WERI-Rb-1 (cell line): ENCODE results near the gene CCDC47.

ENCODE experiments used
- DNase-seq: peaks from one replicate; pipeline ENCODE4 v3.0.0-alpha.2; 2020
- H3K27ac ChIP-seq: fragments of 250-450 bp; sonication (Bioruptor Pico); 2 replicates; pipeline ENCODE4 v1.5.1; 2020; ENCODE audit warnings: mild to moderate bottlenecking, moderate library complexity
- H3K27me3 ChIP-seq: fragments of 250-450 bp; sonication (Bioruptor Pico); 2 replicates; pipeline ENCODE4 v1.5.1; 2021; ENCODE audit warnings: mild to moderate bottlenecking, low read depth, moderate library complexity; ENCODE audit not compliant: insufficient read depth, severe bottlenecking
- H3K36me3 ChIP-seq: fragments of 250-450 bp; sonication (Bioruptor Pico); 2 replicates; pipeline ENCODE4 v1.5.1; 2020; ENCODE audit warnings: mild to moderate bottlenecking, moderate library complexity
- H3K4me3 ChIP-seq: 2 replicates; pipeline ENCODE4 v1.5.1; 2011; ENCODE audit warnings: low read depth, mild to moderate bottlenecking, control low read depth, low read length
- H3K9me3 ChIP-seq: fragments of 250-450 bp; sonication (Bioruptor Pico); 2 replicates; pipeline ENCODE4 v1.5.1; 2021; ENCODE audit warnings: mild to moderate bottlenecking, moderate library complexity; ENCODE audit not compliant: severe bottlenecking
- TF ChIP-seq, protein P1 (sequence below): IDR thresholded peaks from 2 replicates; pipeline ENCODE4 v1.5.1; 2011; ENCODE audit warnings: low read depth, mild to moderate bottlenecking, control low read depth, inconsistent platforms, low read length

Gene CCDC47

DNA sequence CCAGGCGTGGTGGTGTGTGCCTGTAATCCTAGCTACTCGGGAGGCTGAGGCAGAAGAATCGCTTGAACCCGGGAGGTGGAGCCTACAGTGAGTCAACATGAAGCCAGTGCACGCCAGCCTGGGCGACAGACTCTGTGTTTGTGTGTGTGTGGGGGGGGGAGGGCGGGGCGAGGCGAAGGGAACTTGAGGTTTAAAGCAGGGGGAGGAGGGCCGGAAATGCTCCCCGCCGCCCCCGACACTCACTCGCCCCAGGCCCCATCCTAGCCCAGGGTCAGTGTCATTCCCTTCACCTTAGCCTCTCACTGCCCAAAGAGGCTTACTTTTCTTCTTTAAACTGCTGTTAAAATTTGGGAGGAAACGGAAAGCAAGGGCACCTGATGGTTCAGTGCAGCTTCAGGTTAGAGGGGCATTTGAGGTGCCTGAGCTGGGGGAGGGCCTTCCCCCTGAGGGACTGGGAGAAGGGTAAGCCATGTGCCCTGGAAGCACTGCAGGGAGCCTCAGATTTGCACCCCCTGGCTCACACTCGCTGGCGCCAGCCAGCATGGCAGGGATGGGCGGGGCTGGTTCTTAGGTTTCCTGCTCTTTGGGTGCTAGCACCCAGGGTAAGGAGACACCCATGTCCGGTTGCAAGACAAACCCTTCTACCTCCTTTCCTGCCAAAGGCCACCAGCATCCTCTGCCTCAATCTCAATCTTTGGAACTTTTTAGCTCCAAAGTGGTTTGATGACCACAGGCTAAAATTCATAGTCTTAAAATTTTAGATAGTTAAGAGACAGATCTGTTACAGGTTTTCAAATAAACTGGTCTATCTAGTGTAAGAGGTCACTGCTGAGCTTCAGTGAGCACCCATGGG is 71.3 kb downstream of the CCDC47 start:
- H3K27ac ChIP-seq = no peak overlapping the region
- no peak overlapping the region for H3K4me3 ChIP-seq
- DNase-seq = no peak
- H3K9me3 ChIP-seq = no peaks in the 10 kb centered on the region
- H3K36me3 ChIP-seq = peaks cover 26% of the 10 kb centered on the region
- TF ChIP-seq, protein P1, sequence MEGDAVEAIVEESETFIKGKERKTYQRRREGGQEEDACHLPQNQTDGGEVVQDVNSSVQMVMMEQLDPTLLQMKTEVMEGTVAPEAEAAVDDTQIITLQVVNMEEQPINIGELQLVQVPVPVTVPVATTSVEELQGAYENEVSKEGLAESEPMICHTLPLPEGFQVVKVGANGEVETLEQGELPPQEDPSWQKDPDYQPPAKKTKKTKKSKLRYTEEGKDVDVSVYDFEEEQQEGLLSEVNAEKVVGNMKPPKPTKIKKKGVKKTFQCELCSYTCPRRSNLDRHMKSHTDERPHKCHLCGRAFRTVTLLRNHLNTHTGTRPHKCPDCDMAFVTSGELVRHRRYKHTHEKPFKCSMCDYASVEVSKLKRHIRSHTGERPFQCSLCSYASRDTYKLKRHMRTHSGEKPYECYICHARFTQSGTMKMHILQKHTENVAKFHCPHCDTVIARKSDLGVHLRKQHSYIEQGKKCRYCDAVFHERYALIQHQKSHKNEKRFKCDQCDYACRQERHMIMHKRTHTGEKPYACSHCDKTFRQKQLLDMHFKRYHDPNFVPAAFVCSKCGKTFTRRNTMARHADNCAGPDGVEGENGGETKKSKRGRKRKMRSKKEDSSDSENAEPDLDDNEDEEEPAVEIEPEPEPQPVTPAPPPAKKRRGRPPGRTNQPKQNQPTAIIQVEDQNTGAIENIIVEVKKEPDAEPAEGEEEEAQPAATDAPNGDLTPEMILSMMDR = no peak
- no peaks in the 10 kb centered on the region for H3K27me3 ChIP-seq

DNA sequence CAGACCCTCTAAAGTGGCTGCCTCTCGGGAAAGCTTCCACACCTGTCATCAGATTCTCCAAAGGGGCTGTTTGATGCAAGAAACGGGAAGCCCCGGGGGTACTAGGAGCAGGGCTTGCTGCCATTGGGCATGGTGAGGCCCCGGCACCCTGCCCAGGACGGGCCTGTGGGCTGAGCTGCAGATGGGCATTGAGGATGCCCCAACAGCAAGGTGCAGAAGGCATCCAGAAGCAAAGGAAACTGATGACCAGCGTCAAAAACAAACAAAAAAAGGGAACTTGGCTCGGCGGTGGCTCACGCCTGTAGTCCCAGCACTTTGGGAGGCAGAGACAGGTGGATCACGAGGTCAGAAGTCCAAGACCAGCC is 72.0 kb downstream of the CCDC47 start:
- Histone ChIP-seq H3K4me3 (no peak overlapping the region), H3K27ac (no peak overlapping the region), H3K9me3 (no peaks in the 10 kb centered on the region), H3K27me3 (no peaks in the 10 kb centered on the region), H3K36me3 (peaks cover 31% of the 10 kb centered on the region)
- TF ChIP-seq, protein P1 = no peak
- DNase-seq = no peak

DNA sequence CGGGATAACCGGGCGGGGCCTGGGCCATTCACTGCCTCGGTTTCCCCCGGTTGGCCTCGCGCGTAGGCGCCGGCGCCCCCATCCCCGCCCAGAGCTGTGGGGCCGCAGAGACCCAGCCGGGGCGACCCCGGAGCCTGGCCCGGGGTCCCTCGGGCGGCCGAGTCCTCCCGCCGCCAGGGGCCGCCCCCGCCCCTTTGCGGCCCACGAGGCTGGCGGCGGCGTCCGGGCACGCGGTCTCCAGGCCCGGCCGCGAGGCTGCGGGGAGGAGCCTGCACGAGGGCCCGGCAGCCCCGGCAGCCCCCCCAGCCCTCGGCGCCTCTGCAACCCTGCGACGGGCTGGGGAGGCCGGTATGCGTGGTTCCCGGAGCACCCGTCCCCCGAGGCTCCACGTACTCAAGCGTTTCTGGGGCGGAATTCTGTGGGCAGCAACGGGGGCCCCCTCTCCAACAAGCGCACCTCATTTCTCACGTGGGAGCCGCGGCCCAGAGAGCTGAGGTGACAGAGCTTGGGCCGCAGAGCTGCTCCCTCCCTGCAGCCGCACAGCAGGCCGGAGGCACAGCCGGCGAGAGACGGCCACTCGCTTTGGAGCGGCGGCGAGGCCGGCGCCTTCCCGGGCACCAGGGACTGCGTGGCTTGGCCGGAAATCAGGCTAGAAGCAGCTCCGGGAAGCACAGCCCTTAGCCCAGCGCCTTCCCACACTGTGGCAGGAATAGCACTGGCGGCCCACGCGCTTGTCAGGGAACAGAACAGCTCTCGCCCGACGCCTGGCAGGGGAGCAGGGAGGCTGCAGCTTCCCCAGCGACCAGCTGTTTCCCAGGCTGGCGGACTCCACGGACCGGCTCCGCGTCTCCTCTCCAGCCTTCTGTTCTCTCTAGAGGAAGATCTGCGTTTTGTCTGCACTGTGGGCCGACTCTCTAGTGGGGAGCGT is 72.6 kb downstream of the CCDC47 start:
- Histone ChIP-seq H3K27me3 (no peaks in the 10 kb centered on the region), H3K4me3 (peak overlapping the region; percentile 48), H3K36me3 (peaks cover 37% of the 10 kb centered on the region), H3K27ac (peak overlapping the region; percentile 82), H3K9me3 (no peaks in the 10 kb centered on the region)
- TF ChIP-seq, protein P1 = no peak
- no peak for DNase-seq

DNA sequence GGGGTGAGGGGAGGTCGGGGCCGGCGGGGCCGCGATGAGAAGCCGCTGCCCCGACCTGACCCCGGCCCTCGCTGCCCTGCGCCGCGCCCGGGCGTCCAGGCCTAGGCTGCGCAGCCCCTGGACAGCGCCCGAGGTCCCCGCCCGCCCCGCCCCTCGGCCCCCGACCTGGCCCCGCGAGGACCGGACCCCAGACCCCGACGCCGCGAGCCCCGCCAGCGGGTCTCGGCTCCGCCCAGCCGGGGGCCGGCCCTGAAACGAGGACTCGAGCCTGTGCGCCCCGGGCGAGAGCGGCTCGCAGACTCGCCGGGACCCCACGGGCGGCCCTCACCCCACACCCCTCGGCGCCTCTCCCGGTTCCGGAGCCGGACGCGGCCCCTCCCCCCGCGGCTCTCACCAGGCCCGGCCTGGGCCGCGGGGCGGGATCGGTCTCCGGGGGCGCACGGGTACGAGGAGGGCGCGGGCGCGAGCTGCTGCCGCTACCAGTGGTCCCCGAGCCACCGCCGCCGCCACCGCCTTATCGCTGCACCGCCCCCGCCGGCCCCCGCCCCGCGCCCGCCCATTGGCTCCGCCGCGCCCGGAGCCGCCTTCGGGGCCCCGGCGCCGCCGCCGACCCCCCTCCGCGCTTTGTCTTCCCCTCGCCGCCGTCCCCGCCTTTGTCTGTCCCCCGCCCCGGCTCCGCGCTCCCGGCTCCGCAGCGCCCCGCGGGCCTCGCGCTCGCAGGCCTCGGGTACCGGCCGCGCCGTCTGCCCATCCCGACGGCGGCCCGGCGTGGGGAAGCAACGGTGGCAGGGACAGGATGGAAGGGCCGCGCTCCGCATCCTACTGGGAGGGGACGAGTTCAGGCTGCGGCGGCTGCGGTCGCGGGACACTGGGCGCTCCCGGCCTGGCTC is 73.5 kb downstream of the CCDC47 start, which contains the start of gene LIMD2:
Gene LIMD2 (minus strand): TSS at position 488 of the 890 bp plus-strand sequence. CDS start 827 bp downstream, outside the sequence.
- Histone ChIP-seq H3K27me3 (no peaks in the 10 kb centered on the region), H3K4me3 (peak within 1 kb of the TSS; percentile 55), H3K36me3 (peaks cover 45% of the 10 kb centered on the region), H3K9me3 (no peaks in the 10 kb centered on the region), H3K27ac (peak within 1 kb of the TSS; percentile 82)
- peak; percentile 84 for DNase-seq
- TF ChIP-seq, protein P1 = 0 out of 2 replicates have a peak, but pooled peaks have one; percentile 6
